ENCODE results near the gene ADCYAP1R1.

DNA sequence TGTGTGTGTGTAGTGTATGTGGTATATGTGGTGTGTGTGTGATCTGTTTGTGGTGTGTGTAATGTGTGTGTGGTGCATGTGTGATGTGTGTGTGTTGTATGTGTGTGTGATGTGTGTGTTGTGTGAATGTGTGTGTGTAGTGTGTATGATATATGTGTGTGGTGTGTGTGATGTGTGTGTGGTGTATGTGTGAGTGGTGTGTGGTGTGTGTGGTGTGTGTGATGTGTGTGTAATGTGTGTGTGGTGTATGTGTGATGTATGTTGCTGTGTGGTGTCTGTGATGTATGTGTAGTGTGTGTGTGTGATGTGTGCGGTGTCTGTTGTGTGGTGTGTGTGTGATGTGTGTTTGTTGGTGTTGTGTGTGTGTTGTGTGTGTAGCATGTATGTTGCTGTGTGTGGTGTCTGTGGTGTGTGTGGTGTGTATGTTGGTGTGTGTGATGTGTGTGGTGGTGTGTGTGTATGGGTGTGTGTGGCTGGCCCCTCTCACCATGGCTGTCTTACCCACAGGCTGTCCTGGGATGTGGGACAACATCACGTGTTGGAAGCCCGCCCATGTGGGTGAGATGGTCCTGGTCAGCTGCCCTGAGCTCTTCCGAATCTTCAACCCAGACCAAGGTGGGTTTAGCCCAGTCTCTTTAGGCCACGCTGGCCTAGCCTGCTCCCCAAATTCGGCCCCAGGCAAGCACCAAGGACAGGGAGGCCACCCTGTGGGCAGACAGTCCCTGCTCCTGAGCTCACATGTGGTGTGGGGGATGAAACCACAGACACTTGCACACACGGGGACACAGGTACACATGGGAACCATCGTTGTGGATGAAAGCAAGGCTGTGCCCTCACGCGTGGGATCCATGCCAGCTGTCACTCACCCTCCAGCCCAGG lies 25.6 kb downstream of the ADCYAP1R1 start:
- TF ChIP-seq, protein P1, sequence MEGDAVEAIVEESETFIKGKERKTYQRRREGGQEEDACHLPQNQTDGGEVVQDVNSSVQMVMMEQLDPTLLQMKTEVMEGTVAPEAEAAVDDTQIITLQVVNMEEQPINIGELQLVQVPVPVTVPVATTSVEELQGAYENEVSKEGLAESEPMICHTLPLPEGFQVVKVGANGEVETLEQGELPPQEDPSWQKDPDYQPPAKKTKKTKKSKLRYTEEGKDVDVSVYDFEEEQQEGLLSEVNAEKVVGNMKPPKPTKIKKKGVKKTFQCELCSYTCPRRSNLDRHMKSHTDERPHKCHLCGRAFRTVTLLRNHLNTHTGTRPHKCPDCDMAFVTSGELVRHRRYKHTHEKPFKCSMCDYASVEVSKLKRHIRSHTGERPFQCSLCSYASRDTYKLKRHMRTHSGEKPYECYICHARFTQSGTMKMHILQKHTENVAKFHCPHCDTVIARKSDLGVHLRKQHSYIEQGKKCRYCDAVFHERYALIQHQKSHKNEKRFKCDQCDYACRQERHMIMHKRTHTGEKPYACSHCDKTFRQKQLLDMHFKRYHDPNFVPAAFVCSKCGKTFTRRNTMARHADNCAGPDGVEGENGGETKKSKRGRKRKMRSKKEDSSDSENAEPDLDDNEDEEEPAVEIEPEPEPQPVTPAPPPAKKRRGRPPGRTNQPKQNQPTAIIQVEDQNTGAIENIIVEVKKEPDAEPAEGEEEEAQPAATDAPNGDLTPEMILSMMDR (IDR thresholded peaks at IDR 0.05), result no peak
- no peak for TF ChIP-seq POLR2A (IDR thresholded peaks at IDR 0.05)

Measured in Peyer's patch (tissue), 4 donors.